K562 (cell line): ENCODE data around the gene NT5DC4. TPM values are rescaled to one million over a fixed set of nuclear protein-coding genes. Genes with fewer than 3 reads are reported as not detected.

ENCODE experiments used
- CBFA2T2 ChIP-seq: fragments of 450-650 bp; conservative IDR thresholded peaks from 2 replicates; pipeline ENCODE4 v1.6.1; 2017; ENCODE audit warnings: mild to moderate bottlenecking
- CBFA2T3 ChIP-seq: fragments of 450-650 bp; IDR thresholded peaks from 2 replicates; pipeline ENCODE4 v1.6.1; 2017
- EHMT2 ChIP-seq: fragments of 450-650 bp; IDR thresholded peaks from 2 replicates; pipeline ENCODE4 v1.6.1; 2018; ENCODE audit warnings: antibody characterized with exemption
- ETV1 ChIP-seq: fragments of 450-650 bp; conservative IDR thresholded peaks from 2 replicates; pipeline ENCODE4 v1.6.1; 2016; ENCODE audit warnings: missing genetic modification characterization, control low read depth, low read depth, missing compliant biosample characterization
- FOXJ3 ChIP-seq: sonication (generic); formaldehyde crosslinking; IDR thresholded peaks from 2 replicates; pipeline ENCODE4 v1.4.0; 2020; ENCODE audit warnings: mild to moderate bottlenecking, missing genetic modification reagents
- GABPA ChIP-seq: fragments of 200-800 bp; sonication (Bioruptor generic); conservative IDR thresholded peaks from 2 replicates; pipeline ENCODE4 v1.6.1; 2016; ENCODE audit warnings: low read depth, missing genetic modification characterization, missing compliant biosample characterization
- HNRNPK ChIP-seq: fragments of 200-400 bp; formaldehyde crosslinking; IDR thresholded peaks from one replicate; pipeline ENCODE4 v1.6.1; 2018; ENCODE audit warnings: mild to moderate bottlenecking, low read depth, low read length; ENCODE audit not compliant: poor library complexity, severe bottlenecking
- MAFF ChIP-seq: IDR thresholded peaks from 2 replicates; pipeline ENCODE4 v1.6.1; 2012; ENCODE audit warnings: low read length, improper control_type of control experiment
- MEIS2 ChIP-seq: fragments of 450-650 bp; IDR thresholded peaks from 2 replicates; pipeline ENCODE4 v1.6.1; 2014; ENCODE audit warnings: mild to moderate bottlenecking; ENCODE audit not compliant: partially characterized antibody
- MTA1 ChIP-seq: fragments of 450-650 bp; IDR thresholded peaks from 2 replicates; pipeline ENCODE4 v1.6.1; 2017; ENCODE audit warnings: borderline replicate concordance
- NFE2L1 ChIP-seq: fragments of 450-650 bp; IDR thresholded peaks from 2 replicates; pipeline ENCODE4 v1.6.1; 2016; ENCODE audit warnings: missing genetic modification characterization, low read depth, mild to moderate bottlenecking, missing compliant biosample characterization, moderate library complexity, borderline replicate concordance
- NR4A1 ChIP-seq, 2 experiments: fragments of 250-450 bp in 1 of 2; fragments of 450-650 bp in 1 of 2; sonication (Bioruptor Pico) in 1 of 2; IDR thresholded peaks; 2 replicates each; pipeline versions ENCODE4 v1.4.0 to v1.6.1; 2016 to 2020; ENCODE audit warnings: mild to moderate bottlenecking in 2 of 2, missing compliant biosample characterization in 1 of 2, missing genetic modification characterization in 1 of 2, moderate library complexity in 1 of 2
- NRF1 ChIP-seq, 2 experiments: fragments of 450-650 bp; IDR thresholded peaks in 1 of 2; conservative IDR thresholded peaks in 1 of 2; 2 replicates each; pipeline ENCODE4 v1.6.1; 2014; ENCODE audit warnings: mild to moderate bottlenecking in 2 of 2
- POLR2AphosphoS5 ChIP-seq: IDR thresholded peaks from 2 replicates; pipeline ENCODE4 v1.6.1; 2011; ENCODE audit warnings: mild to moderate bottlenecking, low read depth, low read length, moderate library complexity; ENCODE audit not compliant: control insufficient read depth, insufficient read depth
- TAL1 ChIP-seq: fragments of 450-650 bp; IDR thresholded peaks from 2 replicates; pipeline ENCODE4 v1.6.1; 2016; ENCODE audit warnings: mild to moderate bottlenecking
- TCF3 ChIP-seq: sonication (generic); formaldehyde crosslinking; IDR thresholded peaks from 2 replicates; pipeline ENCODE4 v1.4.0; 2020; ENCODE audit warnings: mild to moderate bottlenecking, missing genetic modification reagents
- TRIM24 ChIP-seq, 2 experiments: fragments of 450-650 bp; IDR thresholded peaks; 2 replicates each; pipeline ENCODE4 v1.6.1; 2016
- ZC3H11A ChIP-seq: IDR thresholded peaks from 2 replicates; pipeline ENCODE4 v1.6.1; 2012; ENCODE audit warnings: low read depth, low read length, improper control_type of control experiment
- ZNF263 ChIP-seq: sonication (generic); formaldehyde crosslinking; IDR thresholded peaks from 2 replicates; pipeline ENCODE4 v1.8.0; 2022; ENCODE audit warnings: mild to moderate bottlenecking, missing genetic modification reagents, borderline replicate concordance
- ZNF282 ChIP-seq: sonication (generic); formaldehyde crosslinking; IDR thresholded peaks from 2 replicates; pipeline ENCODE4 v1.8.1; 2023; ENCODE audit warnings: missing genetic modification reagents
- ZNF3 ChIP-seq: fragments of 250-450 bp; sonication (Bioruptor Pico); IDR thresholded peaks from 2 replicates; pipeline ENCODE4 v1.5.0; 2021; ENCODE audit warnings: mild to moderate bottlenecking, moderate library complexity
- polyA plus RNA-seq, 8 experiments: library from polyadenylated mRNA; depleted of rRNA in 4 of 8; stranded (reverse) in 5 of 8; unstranded in 3 of 8; fragments of >200 nt; fragmentation: Nextera tagmentation in 2 of 8; fragmentation: Illumina TruSeq in 1 of 8; extraction: Ambion mirVana in 2 of 8; extraction: Trizol in 1 of 8; gene quantifications; 2 replicates each; pipeline versions ENCODE4 v1.2.1 to v1.2.3, GENCODE V29; 2011 to 2014; ENCODE audit warnings: inconsistent platforms in 1 of 8, missing spikeins in 1 of 8
- total RNA-seq, 7 experiments: library from RNA; depleted of rRNA in 6 of 7; stranded (reverse); fragments of >200 nt in 6 of 7; fragmentation: Illumina TruSeq in 2 of 7; extraction: Trizol in 2 of 7; gene quantifications; 2 replicates each; pipeline versions ENCODE4 v1.2.1 to v1.2.3, GENCODE V29; 2011 to 2021; ENCODE audit warnings: low replicate concordance in 1 of 7
- TF ChIP-seq, protein P1 (sequence below): sonication (generic); formaldehyde crosslinking; IDR thresholded peaks from 2 replicates; pipeline ENCODE4 v1.9.0; 2022; ENCODE audit warnings: mild to moderate bottlenecking, missing genetic modification reagents
- TF ChIP-seq, protein P2 (sequence below): fragments of 450-650 bp; IDR thresholded peaks from 2 replicates; pipeline ENCODE4 v1.6.1; 2016; ENCODE audit warnings: low read depth, mild to moderate bottlenecking, moderate library complexity
- TF ChIP-seq, protein P3 (sequence below), 2 experiments: IDR thresholded peaks; 2 replicates each; pipeline ENCODE4 v1.6.1; 2011; ENCODE audit warnings: borderline replicate concordance in 1 of 2, control low read depth in 1 of 2, low read depth in 1 of 2, low read length in 1 of 2, mild to moderate bottlenecking in 1 of 2, mixed read lengths in 1 of 2, moderate library complexity in 1 of 2; ENCODE audit not compliant: insufficient read depth in 1 of 2, insufficient read length in 1 of 2, poor library complexity in 1 of 2, severe bottlenecking in 1 of 2; ENCODE audit errors: extremely low read depth in 1 of 2
- TF ChIP-seq, protein P4 (sequence below), 2 experiments: fragments of 250-450 bp in 1 of 2; fragments of 450-650 bp in 1 of 2; sonication (Bioruptor Pico) in 1 of 2; IDR thresholded peaks; 2 replicates each; pipeline versions ENCODE4 v1.6.1 to v1.8.0; 2016 to 2021; ENCODE audit warnings: mild to moderate bottlenecking in 2 of 2, moderate library complexity in 2 of 2, missing compliant biosample characterization in 1 of 2, missing genetic modification characterization in 1 of 2

The NT5DC4 gene
- total and polyA plus RNA-seq, 9 of the 15 experiments (the other 6 are each of a cell fraction or from before 2014, with no cell fraction given) = 0.44 to 6.9 (median 2.5) TPM

DNA sequence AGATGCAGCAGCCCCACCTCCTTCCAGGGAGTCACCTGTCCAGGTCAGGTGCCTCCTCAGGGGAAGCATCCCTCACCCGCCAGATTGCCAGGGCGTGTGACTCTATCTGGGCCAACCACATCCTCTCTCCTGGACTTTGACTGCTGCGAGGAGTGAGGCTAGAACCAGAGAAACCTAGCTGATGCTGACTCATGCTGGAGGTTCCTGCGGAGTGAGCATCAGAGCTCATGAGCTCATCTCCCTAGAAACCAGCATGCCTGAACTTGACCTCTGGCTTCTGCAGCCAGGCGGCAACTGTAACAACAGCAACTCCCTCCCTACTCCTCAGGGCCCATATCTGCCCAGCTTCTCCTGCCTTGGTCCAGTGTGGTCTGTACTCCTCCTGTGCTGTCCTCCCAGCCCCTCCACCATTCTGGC, 28.3 kb upstream of the NT5DC4 start (continued):
- TF ChIP-seq MEIS2 (peak; percentile 25), POLR2AphosphoS5 (no peak), NR4A1 (CRISPR knock-in tag; IDR thresholded peaks at IDR 0.05) (no peak), NR4A1 (tag; IDR thresholded peaks at IDR 0.05) (peak; percentile 30; the same call in 1 of the 2 replicates), MAFF (peak; percentile 92), CBFA2T3 (peak; percentile 62), EHMT2 (peak; percentile 31; the same call in 1 of the 2 replicates), HNRNPK (no peak), TAL1 (0 out of 2 replicates have a peak, but pooled peaks have one; percentile 15), ZNF263 (CRISPR knock-in tag) (no peak), MTA1 (peak; percentile 23; the same call in 1 of the 2 replicates), ZNF3 (no peak), NFE2L1 (peak; percentile 61; the same call in 1 of the 2 replicates), ZNF282 (CRISPR knock-in tag) (no peak), CBFA2T2 (peak; percentile 41), TRIM24 (IDR thresholded peaks at IDR 0.05) (peak in 1 of 2 experiments; percentile 59; a peak in 1 of 4 replicates), TCF3 (CRISPR knock-in tag) (peak; percentile 51), FOXJ3 (CRISPR knock-in tag) (peak; percentile 51; the same call in 1 of the 2 replicates), ZC3H11A (no peak), GABPA (no peak; the same call in 1 of the 2 replicates), NRF1 (conservative IDR thresholded peaks at IDR 0.05 in 1 of 2, IDR thresholded peaks at IDR 0.05 in 1 of 2) (peak in 1 of 2 experiments; percentile 35; a peak in 1 of 4 replicates), ETV1 (0 out of 2 replicates have a peak, but pooled peaks have one; percentile 9)
- TF ChIP-seq, protein P1, sequence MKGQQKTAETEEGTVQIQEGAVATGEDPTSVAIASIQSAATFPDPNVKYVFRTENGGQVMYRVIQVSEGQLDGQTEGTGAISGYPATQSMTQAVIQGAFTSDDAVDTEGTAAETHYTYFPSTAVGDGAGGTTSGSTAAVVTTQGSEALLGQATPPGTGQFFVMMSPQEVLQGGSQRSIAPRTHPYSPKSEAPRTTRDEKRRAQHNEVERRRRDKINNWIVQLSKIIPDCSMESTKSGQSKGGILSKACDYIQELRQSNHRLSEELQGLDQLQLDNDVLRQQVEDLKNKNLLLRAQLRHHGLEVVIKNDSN (CRISPR knock-in tag) = peak; percentile 59; the same call in 1 of the 2 replicates
- TF ChIP-seq, protein P2, sequence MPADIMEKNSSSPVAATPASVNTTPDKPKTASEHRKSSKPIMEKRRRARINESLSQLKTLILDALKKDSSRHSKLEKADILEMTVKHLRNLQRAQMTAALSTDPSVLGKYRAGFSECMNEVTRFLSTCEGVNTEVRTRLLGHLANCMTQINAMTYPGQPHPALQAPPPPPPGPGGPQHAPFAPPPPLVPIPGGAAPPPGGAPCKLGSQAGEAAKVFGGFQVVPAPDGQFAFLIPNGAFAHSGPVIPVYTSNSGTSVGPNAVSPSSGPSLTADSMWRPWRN = 0 out of 2 replicates have a peak, but pooled peaks have one; percentile 21
- TF ChIP-seq, protein P3, sequence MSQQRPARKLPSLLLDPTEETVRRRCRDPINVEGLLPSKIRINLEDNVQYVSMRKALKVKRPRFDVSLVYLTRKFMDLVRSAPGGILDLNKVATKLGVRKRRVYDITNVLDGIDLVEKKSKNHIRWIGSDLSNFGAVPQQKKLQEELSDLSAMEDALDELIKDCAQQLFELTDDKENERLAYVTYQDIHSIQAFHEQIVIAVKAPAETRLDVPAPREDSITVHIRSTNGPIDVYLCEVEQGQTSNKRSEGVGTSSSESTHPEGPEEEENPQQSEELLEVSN (IDR thresholded peaks at IDR 0.05; ENCODE audit: borderline replicate concordance in 1 of 2, extremely low read depth in 1 of 2, insufficient read depth in 1 of 2, insufficient read length in 1 of 2, low read depth in 1 of 2, low read length in 1 of 2, poor library complexity in 1 of 2, severe bottlenecking in 1 of 2) = peak; percentile 60 to 68
- TF ChIP-seq, protein P4, sequence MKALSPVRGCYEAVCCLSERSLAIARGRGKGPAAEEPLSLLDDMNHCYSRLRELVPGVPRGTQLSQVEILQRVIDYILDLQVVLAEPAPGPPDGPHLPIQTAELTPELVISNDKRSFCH (CRISPR knock-in tag; IDR thresholded peaks at IDR 0.05) = no peak
- TF ChIP-seq, protein P4 (tag; IDR thresholded peaks at IDR 0.05) = peak; percentile 49; the same call in 1 of the 2 replicates
